ENCODE measurements around the gene SLC24A3. TPM values are rescaled to one million over a fixed set of nuclear protein-coding genes. Genes with fewer than 3 reads are reported as not detected.

SLC24A3 gene
- total RNA-seq, 1 experiment from 2014 or later: 0.14 TPM

DNA sequence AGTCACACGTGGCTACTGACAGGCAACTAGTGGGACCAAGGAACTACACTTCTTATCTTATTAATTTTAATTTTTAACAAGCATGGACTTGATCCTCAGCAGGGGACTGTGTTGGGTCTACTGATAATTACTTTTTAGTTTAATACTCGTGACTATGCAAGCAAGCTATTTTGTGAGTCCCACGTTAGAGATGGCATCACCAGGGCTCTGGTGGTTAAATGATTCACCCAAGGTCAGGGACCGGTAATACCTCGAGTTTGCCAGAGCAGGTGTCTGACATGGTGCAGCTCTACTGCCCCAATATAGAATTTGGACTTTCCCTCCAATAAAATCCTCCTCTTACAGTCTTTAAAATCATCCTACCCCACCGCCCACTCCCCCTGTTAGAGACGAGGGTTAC, 447.0 kb downstream of the SLC24A3 start:
- POLR2A ChIA-PET: no interaction called here
- Histone ChIP-seq H3K27me3 (replicated peaks; ENCODE audit: control insufficient read depth, insufficient read depth, low read length) (0 out of 2 replicates have a peak, but pooled peaks cover 3% of the 10 kb centered on the region), H3K4me3 (ENCODE audit: low read depth, low read length) (no peak overlapping the region), H3K36me3 (ENCODE audit: control insufficient read depth, insufficient read depth, low read length) (no peaks in the 10 kb centered on the region), H3K4me1 (no peaks in the 10 kb centered on the region), H3K9me3 (no peaks in the 10 kb centered on the region)
- TF ChIP-seq CTCF (IDR thresholded peaks at IDR 0.05; ENCODE audit: insufficient read depth in 1 of 2, low read depth in 1 of 2, low read length in 1 of 2, severe bottlenecking in 1 of 2, unreplicated experiment in 1 of 2): no peak
- intact Hi-C loops (cut with micrococcal nuclease; ENCODE audit: unreplicated experiment): no loop called here
- H3K4me1 Mint-ChIP-seq (ENCODE audit: low read depth, unreplicated experiment): peaks cover 10% of the 10 kb centered on the region
- peaks cover 27% of the 10 kb centered on the region for H3K27me3 Mint-ChIP-seq (ENCODE audit: insufficient read depth, unreplicated experiment)
- no peaks in the 10 kb centered on the region for H3K36me3 Mint-ChIP-seq (ENCODE audit: insufficient read depth, unreplicated experiment)
- no peaks in the 10 kb centered on the region for H3K9me3 Mint-ChIP-seq (ENCODE audit: unreplicated experiment)
- no peak for DNase-seq
- no peak overlapping the region for H3K4me3 Mint-ChIP-seq (ENCODE audit: unreplicated experiment)
- H3K27ac Mint-ChIP-seq (ENCODE audit: unreplicated experiment): no peak overlapping the region
- CTCF ChIA-PET: interaction anchor here (0.8 kb wide), 1 partner anchor 31 kb away, joined by 3 read pairs; no protein-coding TSS in a partner anchor
- no TSS peak for BruUV-seq (replicated peaks)

DNA sequence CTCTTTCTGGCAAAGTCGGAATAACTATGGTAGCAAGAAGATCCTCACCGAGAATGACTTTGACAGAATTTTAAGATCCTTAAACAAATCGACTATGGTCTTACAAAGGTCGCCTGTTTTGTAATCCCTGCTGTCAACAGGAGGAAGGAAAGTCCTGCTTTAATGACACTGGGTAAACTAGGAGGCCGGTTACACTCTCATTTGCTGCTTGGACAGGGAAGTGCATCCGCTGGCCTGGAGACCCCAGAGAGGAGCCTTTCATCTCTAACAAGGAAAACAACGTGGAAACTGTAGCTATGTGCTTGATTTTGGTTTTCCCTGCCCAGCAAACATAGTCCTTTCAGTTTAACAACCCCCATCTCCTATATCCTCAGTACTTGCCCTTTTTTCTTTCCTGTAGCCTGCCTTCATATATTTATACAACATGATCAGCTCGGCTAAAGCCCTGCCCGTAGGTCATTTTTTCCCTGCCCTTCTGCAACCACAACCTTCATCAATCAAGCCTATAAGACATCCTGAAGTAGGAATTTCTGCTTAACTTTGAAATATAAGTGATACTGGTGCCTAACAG, 448.5 kb downstream of the SLC24A3 start:
- Mint-ChIP-seq H3K4me3 (ENCODE audit: unreplicated experiment) (no peak overlapping the region), H3K9me3 (ENCODE audit: unreplicated experiment) (no peaks in the 10 kb centered on the region), H3K27me3 (ENCODE audit: insufficient read depth, unreplicated experiment) (peaks cover 27% of the 10 kb centered on the region), H3K27ac (ENCODE audit: unreplicated experiment) (no peak overlapping the region), H3K36me3 (ENCODE audit: insufficient read depth, unreplicated experiment) (no peaks in the 10 kb centered on the region), H3K4me1 (ENCODE audit: low read depth, unreplicated experiment) (peaks cover 10% of the 10 kb centered on the region)
- BruUV-seq (replicated peaks): no TSS peak
- 0 out of 2 replicates have a peak, but pooled peaks cover 3% of the 10 kb centered on the region for H3K27me3 ChIP-seq (replicated peaks; ENCODE audit: control insufficient read depth, insufficient read depth, low read length)
- H3K4me3 ChIP-seq (ENCODE audit: low read depth, low read length): no peak overlapping the region
- no peak for DNase-seq
- ChIA-PET CTCF (interaction anchor here (0.6 to 4.2 kb wide), 3 partner anchors 31 to 72 kb away, joined by 3 to 37 read pairs (median 3); no protein-coding TSS in a partner anchor), POLR2A (no interaction called here)
- TF ChIP-seq CTCF (IDR thresholded peaks at IDR 0.05; ENCODE audit: insufficient read depth in 1 of 2, low read depth in 1 of 2, low read length in 1 of 2, severe bottlenecking in 1 of 2, unreplicated experiment in 1 of 2): no peak
- H3K36me3 ChIP-seq (ENCODE audit: control insufficient read depth, insufficient read depth, low read length): no peaks in the 10 kb centered on the region
- no peaks in the 10 kb centered on the region for H3K9me3 ChIP-seq
- intact Hi-C loops (cut with micrococcal nuclease; ENCODE audit: unreplicated experiment): loop anchor here (5.0 kb wide), 1 partner anchor 1029 kb away; no protein-coding TSS in a partner anchor
- no peaks in the 10 kb centered on the region for H3K4me1 ChIP-seq

- Mint-ChIP-seq H3K27ac (ENCODE audit: unreplicated experiment) (no peak overlapping the region), H3K27me3 (ENCODE audit: insufficient read depth, unreplicated experiment) (peaks cover 27% of the 10 kb centered on the region), H3K4me3 (ENCODE audit: unreplicated experiment) (no peak overlapping the region), H3K36me3 (ENCODE audit: insufficient read depth, unreplicated experiment) (no peaks in the 10 kb centered on the region), H3K9me3 (ENCODE audit: unreplicated experiment) (no peaks in the 10 kb centered on the region), H3K4me1 (ENCODE audit: low read depth, unreplicated experiment) (peaks cover 10% of the 10 kb centered on the region)
- H3K27me3 ChIP-seq (replicated peaks; ENCODE audit: control insufficient read depth, insufficient read depth, low read length): 0 out of 2 replicates have a peak, but pooled peaks cover 3% of the 10 kb centered on the region
- no peaks in the 10 kb centered on the region for H3K4me1 ChIP-seq
- ChIA-PET CTCF (interaction anchor here (0.6 to 4.2 kb wide), 4 partner anchors 41 to 1146 kb away, joined by 3 to 37 read pairs (median 4); no protein-coding TSS in a partner anchor), POLR2A (no interaction called here)
- no TSS peak for BruUV-seq (replicated peaks)
- intact Hi-C loops (cut with micrococcal nuclease; ENCODE audit: unreplicated experiment): loop anchor here (1.0 to 5.0 kb wide), 5 partner anchors 34 to 1030 kb away; no protein-coding TSS in a partner anchor
- no peaks in the 10 kb centered on the region for H3K36me3 ChIP-seq (ENCODE audit: control insufficient read depth, insufficient read depth, low read length)
- no peak overlapping the region for H3K4me3 ChIP-seq (ENCODE audit: low read depth, low read length)
- H3K9me3 ChIP-seq: no peaks in the 10 kb centered on the region
- DNase-seq: peak; percentile 67 to 72
- TF ChIP-seq CTCF (IDR thresholded peaks at IDR 0.05; ENCODE audit: insufficient read depth in 1 of 2, low read depth in 1 of 2, low read length in 1 of 2, severe bottlenecking in 1 of 2, unreplicated experiment in 1 of 2): peak; percentile 91 to 94
Measured at GRCh38 chr20:19661717-19662636, 449.5 kb downstream of the SLC24A3 start.
